NCI-H1092 treated with DMSO at 0.1 percent for 48 hours (cell line): ENCODE data around the gene PNMT.

Experiments used
- DNase-seq: peaks from one replicate; lab custom pipeline; 2025; lab: John Stamatoyannopoulos, UW

PNMT gene

GRCh38 chr17:39653662-39654331 lies 14.5 kb upstream of the PNMT start:
- DNase-seq = peak; percentile 9

GRCh38 chr17:39655105-39655504 lies 13.1 kb upstream of the PNMT start:
- DNase-seq = no peak

GRCh38 chr17:39658346-39658745 lies 9.9 kb upstream of the PNMT start:
- DNase-seq = no peak

GRCh38 chr17:39658760-39659159 lies 9.5 kb upstream of the PNMT start:
- no peak for DNase-seq

- DNase-seq = no peak
Observed at GRCh38 chr17:39659279-39660010, 8.8 kb upstream of the PNMT start.

GRCh38 chr17:39660011-39660360 lies 8.3 kb upstream of the PNMT start:
- DNase-seq = no peak

GRCh38 chr17:39660397-39661385 lies 7.6 kb upstream of the PNMT start:
- DNase-seq = no peak

GRCh38 chr17:39661744-39662541 lies 6.3 kb upstream of the PNMT start:
- no peak for DNase-seq

- DNase-seq = no peak
Observed at GRCh38 chr17:39662551-39663339, 5.5 kb upstream of the PNMT start.

- DNase-seq = no peak
Observed at GRCh38 chr17:39663340-39663687, 4.9 kb upstream of the PNMT start.

- no peak for DNase-seq
Observed at GRCh38 chr17:39663688-39664580, 4.3 kb upstream of the PNMT start.

GRCh38 chr17:39664581-39665561 lies 3.4 kb upstream of the PNMT start, which contains the start of gene TCAP:
Gene TCAP, plus strand, starts transcription at chr17:39665349. Its CDS starts 11 bp downstream, at chr17:39665360.
- no peak for DNase-seq

- DNase-seq = peak; percentile 46
Observed at GRCh38 chr17:39665642-39666224, 2.5 kb upstream of the PNMT start.

- DNase-seq = no peak
Observed at GRCh38 chr17:39666231-39666600, 2.0 kb upstream of the PNMT start.

GRCh38 chr17:39666601-39667261 lies 1.5 kb upstream of the PNMT start:
- no peak for DNase-seq

GRCh38 chr17:39667262-39667944 lies 850 bp upstream of the PNMT start:
- DNase-seq = no peak
